ENCODE results near the gene PHOSPHO1.

The PHOSPHO1 gene

GRCh38 chr17:49230636-49231562 is at the start of gene PHOSPHO1 (continued):
- TF ChIP-seq ZNF513 (tag by site-specific recombination; IDR thresholded peaks at IDR 0.05) = no peak
- peak; percentile 82 for TF ChIP-seq EGR2 (tag by site-specific recombination; IDR thresholded peaks at IDR 0.05; ENCODE audit: low read depth)
- TF ChIP-seq ZXDB (tag by site-specific recombination; IDR thresholded peaks at IDR 0.05) = no peak
- no peak for TF ChIP-seq ZNF549 (tag by site-specific recombination; IDR thresholded peaks at IDR 0.05)
- no peak for TF ChIP-seq ZNF561 (tag by site-specific recombination; IDR thresholded peaks at IDR 0.05; ENCODE audit: borderline replicate concordance)
- TF ChIP-seq ZNF433 (tag by site-specific recombination; IDR thresholded peaks at IDR 0.05; ENCODE audit: low read depth) = no peak
- peak; percentile 50 for TF ChIP-seq SP7 (tag by site-specific recombination; IDR thresholded peaks at IDR 0.05)
- TF ChIP-seq ZNF621 (tag by site-specific recombination; IDR thresholded peaks at IDR 0.05) = no peak
- peak; percentile 93 for TF ChIP-seq ZNF664 (tag by site-specific recombination; IDR thresholded peaks at IDR 0.05)
- no peak for TF ChIP-seq REST (tag by site-specific recombination; IDR thresholded peaks at IDR 0.05)
- TF ChIP-seq ZNF398 (tag by site-specific recombination; IDR thresholded peaks at IDR 0.05) = no peak
- peak; percentile 51 for TF ChIP-seq ZBTB17 (tag by site-specific recombination; IDR thresholded peaks at IDR 0.05)
- TF ChIP-seq KLF8 (tag by site-specific recombination; IDR thresholded peaks at IDR 0.05) = no peak
- TF ChIP-seq GLI2 (tag by site-specific recombination; IDR thresholded peaks at IDR 0.05; ENCODE audit: borderline replicate concordance, low read depth) = no peak
- TF ChIP-seq ZNF626 (tag by site-specific recombination; IDR thresholded peaks at IDR 0.05) = no peak
- TF ChIP-seq ZNF707 (tag by site-specific recombination; IDR thresholded peaks at IDR 0.05) = no peak
- 0 out of 2 replicates have a peak, but pooled peaks have one; percentile 66 for TF ChIP-seq ZFP69B (tag by site-specific recombination; IDR thresholded peaks at IDR 0.05)
- no peak for TF ChIP-seq ZNF16 (tag by site-specific recombination; IDR thresholded peaks at IDR 0.05; ENCODE audit: low read depth)
- TF ChIP-seq SP3 (tag by site-specific recombination; IDR thresholded peaks at IDR 0.05) = peak; percentile 85
- TF ChIP-seq ZNF274 (IDR thresholded peaks at IDR 0.05; ENCODE audit: low read length) = no peak
- TF ChIP-seq ZNF274 (tag by site-specific recombination; IDR thresholded peaks at IDR 0.05; ENCODE audit: borderline replicate concordance) = no peak
- TF ChIP-seq SCRT1 (tag by site-specific recombination; IDR thresholded peaks at IDR 0.05; ENCODE audit: borderline replicate concordance) = no peak
- TF ChIP-seq IKZF3 (tag by site-specific recombination; IDR thresholded peaks at IDR 0.05) = peak; percentile 14; the same call in 1 of the 2 replicates
- peak; percentile 34; the same call in 1 of the 2 replicates for TF ChIP-seq ZBTB20 (tag by site-specific recombination; IDR thresholded peaks at IDR 0.05)
- TF ChIP-seq SALL2 (tag by site-specific recombination; IDR thresholded peaks at IDR 0.05; ENCODE audit: borderline replicate concordance) = no peak
- TF ChIP-seq ZNF555 (tag by site-specific recombination; conservative IDR thresholded peaks at IDR 0.05) = no peak
- peak; percentile 80 for TF ChIP-seq KLF9 (tag by site-specific recombination; IDR thresholded peaks at IDR 0.05; ENCODE audit: low read depth)
- no peak for TF ChIP-seq ZNF169 (tag by site-specific recombination; IDR thresholded peaks at IDR 0.05)
- no peak for TF ChIP-seq ZNF624 (tag by site-specific recombination; IDR thresholded peaks at IDR 0.05)
- peak; percentile 92 for TF ChIP-seq ZFHX2 (tag by site-specific recombination; conservative IDR thresholded peaks at IDR 0.05)
- no peak for TF ChIP-seq ZNF768 (tag by site-specific recombination; IDR thresholded peaks at IDR 0.05)
- TF ChIP-seq ZNF391 (tag by site-specific recombination; IDR thresholded peaks at IDR 0.05; ENCODE audit: borderline replicate concordance, low read depth) = no peak
- TF ChIP-seq ZNF747 (tag by site-specific recombination; IDR thresholded peaks at IDR 0.05) = no peak

All from HEK293 (cell line).